GM18861 (cell line): ENCODE data around the gene HS1BP3.

Experiments used
- ATAC-seq: cut with Tn5 transposase; IDR thresholded peaks from one replicate; pipeline ENCODE4 v1.9.1; 2021; ENCODE audit not compliant: unreplicated experiment

The HS1BP3 gene

GRCh38 chr2:20648206-20648605 lies 2.7 kb downstream of the HS1BP3 start:
- no peak for ATAC-seq

GRCh38 chr2:20647738-20648137 lies 3.2 kb downstream of the HS1BP3 start:
- no peak for ATAC-seq

- no peak for ATAC-seq
Observed at GRCh38 chr2:20647211-20647610, 3.7 kb downstream of the HS1BP3 start.

GRCh38 chr2:20646446-20646845 lies 4.5 kb downstream of the HS1BP3 start:
- no peak for ATAC-seq

GRCh38 chr2:20645761-20646160 lies 5.1 kb downstream of the HS1BP3 start:
- ATAC-seq: no peak

GRCh38 chr2:20645301-20645701 lies 5.6 kb downstream of the HS1BP3 start:
- no peak for ATAC-seq

- ATAC-seq: no peak
Observed at GRCh38 chr2:20643826-20644225, 7.1 kb downstream of the HS1BP3 start.

- ATAC-seq: no peak
Observed at GRCh38 chr2:20643060-20643459, 7.8 kb downstream of the HS1BP3 start.

GRCh38 chr2:20642055-20642971 lies 8.6 kb downstream of the HS1BP3 start:
- peak; percentile 88 for ATAC-seq

GRCh38 chr2:20641123-20641985 lies 9.5 kb downstream of the HS1BP3 start:
- no peak for ATAC-seq

- no peak for ATAC-seq
Observed at GRCh38 chr2:20640411-20641122, 10.3 kb downstream of the HS1BP3 start.

- no peak for ATAC-seq
Observed at GRCh38 chr2:20638646-20639430, 12.1 kb downstream of the HS1BP3 start.

- ATAC-seq: no peak
Observed at GRCh38 chr2:20638014-20638413, 12.9 kb downstream of the HS1BP3 start.

GRCh38 chr2:20637147-20637546 lies 13.8 kb downstream of the HS1BP3 start:
- ATAC-seq: no peak

GRCh38 chr2:20635675-20636584 lies 15.0 kb downstream of the HS1BP3 start:
- ATAC-seq: peak; percentile 80

- ATAC-seq: no peak
Observed at GRCh38 chr2:20635113-20635510, 15.8 kb downstream of the HS1BP3 start.

GRCh38 chr2:20634507-20635112 lies 16.3 kb downstream of the HS1BP3 start:
- ATAC-seq: no peak

GRCh38 chr2:20633794-20634506 lies 16.9 kb downstream of the HS1BP3 start:
- no peak for ATAC-seq
